ENCODE measurements around the gene CELA3B.

The CELA3B gene

DNA sequence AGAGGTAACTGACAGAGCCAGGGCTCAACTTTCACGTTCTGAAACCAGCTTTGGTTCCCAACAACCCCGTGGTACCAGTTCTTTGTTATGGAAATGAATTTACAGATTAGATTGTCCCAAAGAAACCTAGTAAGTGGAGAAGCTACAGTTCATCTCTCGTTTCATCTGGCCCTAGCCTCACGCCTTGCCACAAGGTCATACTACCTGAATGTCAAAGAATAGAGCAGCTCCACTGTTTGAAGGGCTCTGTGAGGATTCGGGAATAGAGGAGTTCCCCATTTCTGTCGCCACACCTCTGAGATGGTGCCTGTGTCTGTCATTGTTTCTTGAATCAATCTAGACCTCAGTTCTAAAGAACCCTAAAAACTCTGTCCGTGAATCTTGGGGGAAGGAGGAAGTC lies 60.7 kb downstream of the CELA3B start:
- DNase-seq (ENCODE audit: extremely low spot score, insufficient read length, low read depth) (no peak), FAIRE-seq (no peak)

DNA sequence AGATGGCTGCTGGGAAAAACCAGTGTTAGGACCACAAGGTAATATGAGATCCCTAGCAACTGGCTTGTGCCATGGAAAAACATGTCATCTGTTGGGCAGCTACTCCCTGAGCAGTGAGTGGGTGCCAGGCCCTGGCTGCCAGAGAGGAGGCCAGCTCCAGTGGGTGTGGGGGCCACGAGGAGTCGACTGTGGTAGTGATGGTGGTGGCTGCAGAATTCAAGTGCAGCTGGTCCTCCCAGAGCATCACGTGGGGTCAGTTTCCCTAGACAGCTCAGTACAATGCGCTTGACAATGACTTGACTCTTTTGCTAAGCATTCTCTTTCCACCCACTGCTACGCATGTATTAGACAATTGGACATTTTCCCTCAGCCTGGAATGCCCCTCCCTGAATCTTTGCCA lies 61.2 kb downstream of the CELA3B start:
- no peak for DNase-seq (ENCODE audit: extremely low spot score, insufficient read length, low read depth)
- FAIRE-seq = no peak
